CD4-positive, alpha-beta T cell treated with Interleukin-6 for 4 hours (primary cell): ENCODE results near the gene MSRB3.

ENCODE experiments used
- DNase-seq: peaks from one replicate; pipeline ENCODE4 v3.0.0-alpha.2; 2020; ENCODE audit warnings: mixed read lengths

The MSRB3 gene

DNA sequence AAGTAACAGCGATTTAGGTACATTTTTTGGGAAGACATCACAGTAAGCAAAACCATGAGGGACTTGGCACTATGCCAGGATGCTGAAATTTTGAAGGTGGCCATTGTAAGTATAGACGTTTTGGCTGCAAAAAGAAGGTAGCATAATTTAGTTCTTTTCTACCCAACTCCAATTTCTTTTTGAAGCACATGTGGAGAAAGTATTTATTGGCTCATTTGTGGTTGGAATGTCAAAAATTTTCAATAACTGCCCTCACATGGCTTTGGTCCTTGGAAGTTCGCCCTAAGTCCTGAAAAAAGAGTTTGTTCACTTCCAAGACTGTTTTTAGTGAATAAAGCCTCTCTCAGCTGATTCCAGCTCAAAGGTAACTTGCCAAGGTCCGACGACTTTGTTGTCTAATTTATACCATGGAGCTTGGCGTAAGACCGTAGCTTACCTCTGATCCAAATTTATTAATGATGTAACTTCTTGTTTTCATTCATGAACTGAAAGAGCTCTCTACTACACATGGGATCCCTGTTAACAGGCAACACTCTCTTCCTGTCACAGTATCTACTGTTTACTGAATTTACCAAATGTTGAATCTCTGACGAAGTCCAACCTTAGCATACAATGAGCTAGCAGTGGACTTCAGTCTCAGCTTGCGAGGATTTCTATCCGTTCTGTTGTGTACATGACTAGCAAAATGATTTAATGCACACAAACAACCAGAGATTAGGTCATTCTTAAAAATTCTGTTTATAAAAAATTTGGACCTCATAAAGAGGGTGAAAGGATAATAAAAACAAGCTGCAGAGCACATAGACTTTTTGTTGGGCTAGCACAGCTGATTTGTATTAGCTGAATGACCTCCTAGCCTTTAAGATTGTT, 49.0 kb downstream of the MSRB3 start:
- DNase-seq = no peak

DNA sequence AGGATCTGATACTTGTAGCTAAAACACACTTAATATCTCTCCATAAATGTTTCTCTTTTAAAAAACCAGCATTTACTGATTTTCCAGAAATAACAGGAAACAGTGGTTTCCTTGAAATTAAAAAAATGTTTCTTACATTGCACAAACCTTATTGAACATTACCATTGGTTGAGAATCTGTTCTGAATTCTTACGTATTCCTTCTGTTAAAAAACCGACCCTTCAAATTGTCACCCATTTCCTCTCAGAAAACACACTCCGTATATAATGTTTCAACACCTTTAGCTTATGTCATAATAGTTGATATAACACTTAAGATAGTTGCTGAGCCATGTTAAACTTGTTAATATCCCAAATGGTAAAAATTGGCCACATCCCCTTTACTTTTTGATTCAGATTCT, 51.2 kb downstream of the MSRB3 start:
- DNase-seq = no peak

DNA sequence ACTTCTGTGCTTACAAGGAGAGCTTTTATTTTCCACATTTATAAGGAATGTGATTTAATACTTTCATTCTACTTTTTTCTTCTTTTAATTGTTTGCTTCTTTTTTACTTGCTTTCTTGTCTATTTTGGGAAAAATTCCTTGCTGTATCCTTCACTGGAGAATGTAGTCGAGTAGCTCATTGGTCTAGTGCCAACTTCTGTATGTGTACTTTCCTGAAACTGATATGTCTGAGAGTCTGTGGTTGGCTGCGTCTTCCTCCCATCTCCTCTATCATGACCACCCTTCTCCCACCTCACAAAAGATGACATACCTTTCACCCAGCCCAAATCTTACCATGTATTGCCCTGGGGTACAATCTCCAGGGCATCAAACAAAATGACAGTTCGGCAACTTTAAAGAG, 51.8 kb downstream of the MSRB3 start:
- DNase-seq = no peak

DNA sequence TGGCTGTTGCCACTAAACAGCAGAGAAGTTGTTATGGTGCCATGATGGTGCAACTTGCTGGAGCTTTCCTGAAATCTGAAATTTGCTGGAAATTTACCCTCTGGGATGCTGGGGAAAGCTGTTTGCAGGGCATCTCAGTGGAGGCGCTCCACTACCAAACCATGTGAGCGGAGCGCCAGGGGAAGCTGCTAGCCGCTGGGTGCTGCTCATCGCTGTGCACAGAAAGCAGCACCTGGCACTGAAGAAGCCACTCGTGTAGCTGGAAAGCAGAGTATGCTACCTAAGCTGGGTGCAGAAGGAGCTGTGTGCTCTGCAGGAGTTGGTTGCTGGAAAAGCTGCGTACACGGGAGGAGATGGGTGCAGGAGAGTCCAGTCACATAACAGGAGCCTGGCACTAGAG, 53.0 kb downstream of the MSRB3 start:
- no peak for DNase-seq

DNA sequence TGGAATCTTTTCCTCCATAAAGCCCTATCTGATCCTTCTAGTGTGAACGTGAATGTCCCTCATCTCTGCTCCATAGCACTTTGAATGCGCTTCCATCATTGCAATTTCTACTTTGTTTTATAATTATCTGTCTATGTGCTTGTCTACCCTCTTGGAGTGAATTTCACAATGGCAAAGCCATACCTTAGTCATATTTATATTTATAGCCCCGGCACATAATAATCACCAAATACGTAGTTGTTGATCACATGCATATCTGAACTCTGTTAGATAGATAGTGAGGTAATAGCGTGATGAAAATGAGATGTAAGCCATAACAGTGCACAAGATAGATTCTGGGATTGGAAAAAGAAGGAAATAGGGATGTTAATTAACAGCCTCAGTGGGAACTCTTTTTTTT, 55.2 kb downstream of the MSRB3 start:
- DNase-seq = no peak

DNA sequence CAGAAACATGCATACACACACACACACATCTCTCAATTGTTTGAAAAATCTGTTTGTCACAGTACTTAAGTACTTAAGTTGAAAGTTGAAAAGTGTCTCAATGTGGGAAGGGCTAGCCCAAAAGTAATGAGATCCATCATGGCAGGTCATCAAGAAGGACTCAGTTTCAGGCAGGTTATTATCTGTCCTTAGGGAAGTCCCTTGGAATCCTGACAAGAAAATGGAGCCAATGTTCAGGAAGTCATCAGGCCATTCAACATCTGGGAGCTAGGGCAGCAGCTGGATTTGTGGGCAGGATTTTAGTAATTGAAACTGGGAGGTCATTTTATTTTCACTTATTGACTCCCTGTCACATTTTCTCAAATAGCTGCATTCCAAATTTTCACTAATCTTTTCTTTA, 56.0 kb downstream of the MSRB3 start:
- DNase-seq = no peak

DNA sequence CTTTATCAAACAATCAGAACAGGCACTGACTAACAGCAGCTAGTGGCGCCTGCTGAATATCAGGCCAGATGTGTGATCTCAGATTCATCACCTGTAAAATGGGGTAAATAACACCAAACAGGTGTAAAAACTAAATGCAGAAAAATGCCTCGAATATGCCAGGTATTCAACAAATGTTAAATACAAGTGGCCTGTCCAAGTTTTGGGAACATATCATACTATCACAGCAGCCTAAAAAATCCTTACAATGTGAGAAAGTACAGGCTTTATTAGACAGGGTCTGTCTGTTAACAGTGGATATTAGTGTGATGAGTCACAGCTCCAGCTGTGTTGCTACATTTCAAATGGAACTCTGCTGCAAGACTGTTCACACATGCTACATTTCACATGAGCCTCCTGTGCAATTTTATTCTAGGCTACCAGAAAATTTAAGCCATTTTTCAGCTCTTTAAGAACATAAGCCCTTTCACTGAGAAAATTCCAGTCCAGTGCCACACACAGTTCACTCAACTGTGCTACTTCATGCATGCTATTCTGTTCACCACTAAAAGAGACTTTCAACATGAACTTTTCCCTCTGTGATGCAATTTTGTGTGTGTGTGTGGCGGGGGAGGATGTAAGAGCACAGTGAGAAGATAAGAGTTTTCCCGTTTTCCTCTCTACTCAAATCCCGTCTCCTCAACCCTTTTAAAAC, 56.7 kb downstream of the MSRB3 start:
- no peak for DNase-seq

DNA sequence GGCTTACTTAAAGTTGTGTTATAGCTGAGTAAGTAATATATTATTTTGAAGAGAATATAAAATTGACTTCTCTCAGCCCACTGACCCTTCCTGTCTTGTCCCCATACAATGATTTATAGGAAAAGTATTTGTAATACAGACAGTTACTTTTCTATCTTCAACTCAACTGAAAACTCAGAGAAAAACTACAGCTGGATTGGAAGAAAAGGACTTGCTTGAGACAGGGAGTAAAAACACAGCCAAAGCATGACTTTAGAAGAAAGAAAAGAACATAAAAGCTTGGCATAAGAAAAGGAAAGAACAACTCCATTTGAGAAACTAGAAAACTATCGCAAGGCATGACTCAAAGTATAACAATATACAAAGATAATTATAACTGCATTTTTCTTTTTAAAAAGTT, 57.5 kb downstream of the MSRB3 start:
- no peak for DNase-seq

DNA sequence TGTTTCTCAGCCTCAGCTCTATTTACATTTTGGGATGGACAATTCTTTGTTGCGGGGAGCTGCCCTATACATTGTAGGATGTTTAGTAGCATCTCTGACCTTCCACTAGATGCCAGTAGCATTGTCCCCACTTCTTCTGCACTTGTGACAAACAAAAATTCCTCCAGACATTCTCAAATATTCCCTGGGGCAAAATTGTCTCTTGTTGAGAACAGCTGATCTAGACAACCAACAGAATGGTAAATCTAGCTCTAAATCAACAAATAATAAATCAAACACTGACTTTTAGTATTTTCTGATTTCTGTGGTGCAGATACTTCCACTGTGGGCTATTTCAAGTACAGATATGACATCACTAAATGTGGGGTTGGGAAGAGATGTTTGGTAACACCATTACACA, 60.7 kb downstream of the MSRB3 start:
- DNase-seq = no peak

DNA sequence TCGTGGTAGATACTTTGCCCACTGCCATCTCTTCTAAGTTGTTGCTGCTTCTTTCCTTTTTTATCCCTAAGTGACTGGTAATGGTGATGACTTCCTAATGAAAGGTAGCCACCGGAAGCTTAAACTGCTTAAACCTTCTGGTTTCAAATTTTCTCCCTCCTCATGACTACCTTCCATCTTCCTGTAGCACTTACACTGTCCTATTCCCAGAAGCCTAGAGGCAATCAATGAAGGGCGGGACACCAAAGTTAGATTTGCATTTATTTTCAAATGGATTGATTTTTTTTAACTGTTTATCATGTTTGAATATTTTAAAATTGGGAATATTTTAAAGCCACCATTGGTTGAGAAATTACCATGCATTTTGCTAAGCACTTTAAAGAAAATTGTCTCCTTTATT, 64.7 kb downstream of the MSRB3 start:
- DNase-seq = no peak

DNA sequence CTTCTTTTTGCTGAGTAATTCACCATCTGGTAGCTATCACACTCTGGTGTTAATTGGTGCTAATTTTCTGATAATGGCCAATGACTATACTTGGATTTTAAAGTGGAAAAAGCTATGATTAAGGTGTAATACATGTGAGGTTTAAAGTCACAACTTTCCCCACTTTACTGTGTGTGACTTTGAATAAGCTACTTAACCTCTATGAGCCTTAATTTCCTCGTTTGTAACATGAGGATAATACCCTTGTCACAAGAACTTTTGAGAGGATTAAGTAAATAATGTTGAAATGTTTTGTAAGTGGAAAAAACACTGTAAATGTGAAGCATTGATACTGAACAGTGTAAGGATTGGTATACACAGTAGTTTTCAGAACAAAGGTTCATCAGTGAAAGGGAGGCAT, 65.3 kb downstream of the MSRB3 start:
- no peak for DNase-seq

DNA sequence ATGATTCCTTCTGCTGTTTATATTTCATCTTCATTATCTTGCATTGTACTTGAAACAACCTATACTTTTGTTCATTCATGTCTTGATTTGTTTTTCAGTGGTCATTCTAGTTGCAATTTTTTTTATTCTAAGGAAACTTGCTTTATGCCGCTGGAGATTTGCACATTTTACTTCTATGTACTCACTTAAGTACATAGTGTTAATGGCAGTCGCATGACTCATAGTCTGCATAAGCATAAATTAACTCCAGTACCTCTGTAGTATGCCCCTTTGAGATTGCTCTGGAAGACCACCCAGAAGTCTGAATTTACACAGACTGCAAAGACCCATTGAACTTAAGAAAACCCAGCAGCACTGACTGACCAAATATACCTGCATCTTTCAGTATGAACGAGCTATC, 77.0 kb downstream of the MSRB3 start:
- DNase-seq = no peak

DNA sequence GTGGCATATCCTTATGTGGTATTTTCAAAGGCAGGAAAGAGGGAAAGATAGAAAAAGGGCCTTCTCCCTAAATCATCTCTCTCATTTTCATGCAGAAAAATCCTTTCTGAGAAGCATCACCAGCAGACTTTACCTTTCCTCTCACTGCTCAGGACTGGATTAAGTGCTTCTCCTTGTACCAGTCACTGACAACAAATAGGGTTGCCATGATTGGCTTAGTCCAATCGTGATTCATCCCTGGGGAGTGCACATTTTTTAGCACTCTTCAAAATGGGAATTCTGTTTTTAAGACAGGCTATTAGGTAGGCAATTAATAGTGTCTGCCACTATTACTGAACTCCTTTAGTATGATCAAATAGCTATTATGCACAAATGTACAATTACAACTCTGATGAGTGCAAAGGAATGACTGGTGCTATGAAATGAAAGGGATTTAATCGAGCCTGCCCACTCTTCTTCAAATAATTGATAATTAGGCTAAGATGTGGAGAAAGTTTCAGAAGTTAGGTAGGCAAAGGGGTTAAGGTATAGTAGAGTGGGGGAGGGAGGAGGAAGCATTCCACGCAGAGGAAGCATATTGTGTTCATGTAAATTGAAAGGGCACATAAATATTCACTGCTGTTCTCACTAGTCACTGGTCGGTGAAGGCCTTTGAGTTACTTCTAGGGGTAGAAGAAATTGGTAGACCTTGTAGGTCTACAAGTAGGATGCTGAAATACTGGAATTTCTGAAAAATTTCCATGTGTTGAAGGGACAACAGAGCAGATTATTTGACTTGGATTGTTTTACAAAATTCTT, 84.0 kb downstream of the MSRB3 start:
- no peak for DNase-seq

DNA sequence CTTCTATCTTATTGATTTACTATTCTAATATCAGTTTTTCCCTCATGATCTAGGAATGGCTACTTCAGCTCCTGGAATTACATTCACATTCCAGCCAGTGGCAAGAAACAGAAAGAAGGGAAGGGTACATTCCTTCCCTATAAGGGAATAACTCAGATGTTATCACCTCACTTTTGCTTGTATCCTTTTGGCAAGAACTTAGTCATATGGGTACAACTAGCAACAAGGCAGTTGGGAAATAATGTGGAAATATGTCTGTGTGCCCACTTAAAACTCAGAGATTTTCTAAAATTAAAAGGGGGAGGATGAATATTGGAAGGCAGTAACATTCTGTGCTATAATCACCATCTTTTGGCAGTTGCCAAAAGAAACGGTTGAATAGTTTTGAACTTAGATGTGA, 85.6 kb downstream of the MSRB3 start:
- no peak for DNase-seq

DNA sequence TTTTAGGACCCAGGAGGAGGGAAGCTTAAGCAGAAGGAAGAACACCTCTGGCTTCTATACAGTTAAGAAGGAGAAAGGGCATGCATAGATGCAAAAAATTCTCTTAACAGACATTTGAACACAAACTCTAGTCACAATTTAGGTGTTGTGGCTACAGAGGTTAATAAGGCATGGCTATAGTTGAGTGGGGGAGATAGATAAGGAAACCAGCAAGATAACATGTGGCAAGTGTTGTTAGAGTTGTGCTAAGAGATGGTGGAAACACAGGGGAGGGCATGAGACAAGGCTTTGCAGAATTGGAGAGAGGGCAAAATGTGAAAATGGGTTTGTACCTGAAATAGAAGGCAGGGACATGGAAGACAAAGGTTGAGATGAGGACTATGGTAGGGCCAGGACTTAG, 88.9 kb downstream of the MSRB3 start:
- no peak for DNase-seq

DNA sequence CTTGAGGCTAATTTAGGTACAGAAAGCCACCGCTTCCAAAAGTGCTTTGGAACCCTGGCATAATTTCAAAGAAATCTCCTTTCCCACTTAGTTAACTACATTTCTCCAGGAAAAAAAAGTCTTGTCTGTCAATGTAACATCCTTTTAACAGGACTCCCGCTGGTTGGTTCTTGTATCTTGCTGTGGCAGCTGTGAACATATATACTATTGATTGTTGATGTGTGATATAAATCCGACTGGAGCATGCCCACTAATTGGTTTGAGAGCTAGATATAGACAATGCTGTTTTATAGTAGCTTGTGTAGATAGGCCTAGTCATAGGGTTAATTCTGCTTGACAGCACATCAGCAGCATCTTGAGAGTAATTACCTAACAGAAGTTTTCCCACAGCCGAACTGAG, 89.6 kb downstream of the MSRB3 start:
- no peak for DNase-seq

DNA sequence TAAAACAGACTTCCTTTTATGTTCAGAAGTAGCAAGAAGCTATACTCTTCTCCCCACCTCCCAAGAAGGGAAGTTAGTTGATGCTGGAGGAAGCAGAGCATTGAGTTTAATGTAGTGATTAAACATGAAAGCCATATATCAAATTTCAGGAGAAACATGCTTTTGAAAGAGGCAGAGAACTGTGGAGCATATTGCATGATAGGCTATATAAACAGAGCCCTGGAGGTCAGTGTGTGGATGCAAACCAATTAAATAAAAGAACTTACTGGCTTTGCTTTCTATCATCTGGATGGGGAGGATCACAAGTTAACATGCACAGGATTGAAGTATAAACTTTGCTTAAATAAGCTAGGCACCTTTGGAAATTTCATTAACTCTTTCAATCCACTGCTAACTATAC, 94.1 kb downstream of the MSRB3 start:
- DNase-seq = no peak

DNA sequence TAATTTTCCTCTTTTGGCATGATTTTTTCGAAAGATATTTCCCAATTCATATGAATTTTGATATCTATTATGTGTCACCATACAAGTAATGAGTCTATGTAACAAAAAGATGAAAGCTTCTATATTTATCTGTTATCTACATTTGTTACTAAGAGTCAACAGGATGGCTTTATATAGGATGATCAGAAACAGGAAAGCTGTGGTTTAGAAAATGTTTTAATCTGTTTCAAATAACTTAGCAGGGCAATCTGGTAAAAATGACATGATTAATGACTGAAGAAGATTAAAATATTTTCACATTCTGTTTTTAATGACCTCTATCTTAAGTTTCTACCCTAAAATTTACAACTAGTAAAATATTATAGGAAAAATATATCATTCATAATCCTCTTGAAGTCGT, 105.8 kb downstream of the MSRB3 start:
- no peak for DNase-seq

DNA sequence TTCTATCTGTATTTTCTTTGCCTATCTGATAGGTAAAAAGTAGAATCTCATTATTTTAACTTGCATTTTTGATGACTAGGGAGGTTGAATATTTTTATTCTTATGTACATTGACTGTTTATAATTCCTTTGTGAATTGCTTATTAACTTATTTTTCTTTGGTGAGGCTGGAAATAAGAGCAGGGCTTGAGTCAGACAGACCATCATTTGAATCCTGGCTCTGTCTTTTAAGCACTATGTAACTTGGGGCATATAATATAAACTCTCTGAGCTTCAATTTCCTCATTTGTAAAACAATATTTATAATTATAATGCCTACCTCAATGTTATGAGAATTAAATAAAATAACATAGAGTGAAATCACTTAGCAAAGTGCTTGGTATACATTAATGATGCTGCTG, 108.9 kb downstream of the MSRB3 start:
- no peak for DNase-seq

DNA sequence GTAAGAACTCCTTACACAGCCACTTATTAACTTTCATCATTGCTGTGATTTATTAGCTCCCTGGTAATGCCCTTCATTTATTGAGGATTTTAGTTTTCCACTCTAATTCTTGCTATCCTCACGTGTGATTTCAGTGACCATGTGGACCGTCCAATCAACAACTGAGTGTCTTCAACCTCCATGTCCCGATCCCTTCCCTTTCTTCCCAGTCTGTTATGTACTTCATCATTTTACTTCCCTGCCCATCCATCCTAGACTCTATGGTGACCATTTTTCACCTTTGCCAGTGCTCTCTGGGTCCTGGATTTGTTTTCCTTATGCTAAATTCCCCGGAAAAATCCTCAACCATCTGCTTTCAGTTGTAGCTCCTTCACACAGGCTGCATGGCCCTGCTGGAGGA, 111.0 kb downstream of the MSRB3 start:
- no peak for DNase-seq

DNA sequence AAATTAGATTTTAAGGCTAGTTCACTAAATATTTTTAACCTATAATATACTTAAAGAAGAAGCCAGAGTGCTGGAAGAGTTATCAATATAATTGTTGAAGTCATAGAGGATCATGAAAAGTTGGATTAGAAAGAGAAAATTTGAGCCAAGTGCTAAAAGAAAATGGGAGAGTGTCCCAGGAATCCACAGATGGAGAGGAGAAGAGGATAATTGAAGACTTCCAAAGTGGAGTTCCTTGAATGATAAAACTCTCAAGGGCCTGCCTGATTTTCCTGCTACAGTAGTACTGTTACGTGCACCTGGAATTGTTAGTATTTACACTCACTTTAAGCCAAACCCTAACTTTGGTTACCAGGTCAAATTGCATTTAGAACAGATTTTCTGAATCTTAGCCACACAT, 113.2 kb downstream of the MSRB3 start:
- DNase-seq = no peak

DNA sequence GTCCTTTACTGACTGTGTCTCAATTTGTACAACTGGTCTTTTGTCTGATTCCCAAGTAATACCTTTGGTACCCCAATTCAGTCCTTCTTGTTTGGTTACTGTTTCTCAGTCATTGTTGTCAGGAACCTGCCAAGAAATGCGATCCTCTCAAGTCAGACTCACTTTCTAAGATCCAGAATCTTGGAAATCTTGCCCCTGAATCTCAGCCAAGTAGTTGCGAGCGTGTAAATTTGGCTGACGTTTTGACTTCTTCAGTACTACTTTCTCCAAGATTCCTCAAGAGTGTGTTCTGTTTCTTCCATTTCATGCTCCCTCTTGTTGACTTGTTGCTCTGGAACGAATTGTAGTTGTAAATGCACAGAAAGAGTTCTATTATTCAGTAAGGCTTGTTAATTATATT, 114.0 kb downstream of the MSRB3 start:
- no peak for DNase-seq

DNA sequence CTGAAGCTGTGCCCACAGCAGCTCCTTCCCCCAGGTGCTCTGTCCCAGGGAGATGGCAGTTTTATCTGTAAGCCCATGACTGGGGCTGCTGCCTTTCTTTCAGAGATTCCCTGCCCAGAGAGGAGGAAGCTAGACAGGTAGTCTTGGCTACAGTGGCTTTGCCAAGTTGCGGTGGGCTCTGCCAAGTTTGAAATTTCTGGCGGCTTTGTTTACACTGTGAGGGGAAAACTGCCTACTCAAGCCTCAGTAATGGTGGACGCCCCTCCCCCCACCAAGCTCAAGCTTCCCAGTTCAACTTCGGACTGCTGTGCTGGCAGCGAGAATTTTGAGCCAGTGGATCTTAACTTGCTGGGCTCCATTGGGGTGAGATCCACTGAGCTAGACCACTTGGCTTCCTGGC, 124.7 kb downstream of the MSRB3 start:
- no peak for DNase-seq
